Measurements from ENCODE around the gene PTPRT.

The PTPRT gene

GRCh38 chr20:43028470-43028869 is 161.2 kb downstream of the PTPRT start:
- no peak for DNase-seq (ENCODE audit: low read depth in 2 of 3, low spot score in 2 of 3)

- no peak for DNase-seq (ENCODE audit: low read depth in 2 of 3, low spot score in 2 of 3)
Measured at GRCh38 chr20:43023836-43024235, 165.9 kb downstream of the PTPRT start.

- DNase-seq (ENCODE audit: low read depth in 2 of 3, low spot score in 2 of 3) = no peak
Measured at GRCh38 chr20:43022568-43022967, 167.1 kb downstream of the PTPRT start.

GRCh38 chr20:43022081-43022480 is 167.6 kb downstream of the PTPRT start:
- DNase-seq (ENCODE audit: low read depth in 2 of 3, low spot score in 2 of 3) = no peak

GRCh38 chr20:43017241-43018030 is 172.3 kb downstream of the PTPRT start:
- DNase-seq (ENCODE audit: low read depth in 2 of 3, low spot score in 2 of 3) = no peak

GRCh38 chr20:43016257-43016656 is 173.4 kb downstream of the PTPRT start:
- DNase-seq (ENCODE audit: low read depth in 2 of 3, low spot score in 2 of 3) = no peak

- no peak for DNase-seq (ENCODE audit: low read depth in 2 of 3, low spot score in 2 of 3)
Measured at GRCh38 chr20:43015566-43015965, 174.1 kb downstream of the PTPRT start.

DNA sequence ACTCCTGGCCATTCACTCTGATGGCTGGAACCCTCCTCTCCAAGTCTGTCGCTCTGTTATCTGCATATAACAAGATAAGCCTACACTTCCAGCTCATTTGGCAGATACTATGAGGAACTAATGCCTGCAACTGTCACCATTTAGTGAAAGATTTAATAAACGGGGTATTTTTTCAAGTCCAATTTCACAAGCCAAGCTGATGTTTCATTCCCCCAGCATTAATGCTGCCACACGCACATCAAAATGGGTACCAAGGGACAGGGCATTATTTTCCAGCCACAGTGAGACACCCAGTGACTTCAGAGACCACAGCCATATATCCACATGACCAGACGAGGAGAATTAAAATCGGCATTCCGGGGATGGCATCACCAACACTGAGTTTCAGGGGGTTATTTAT is 175.5 kb downstream of the PTPRT start:
- DNase-seq (ENCODE audit: low read depth in 2 of 3, low spot score in 2 of 3) = no peak

DNA sequence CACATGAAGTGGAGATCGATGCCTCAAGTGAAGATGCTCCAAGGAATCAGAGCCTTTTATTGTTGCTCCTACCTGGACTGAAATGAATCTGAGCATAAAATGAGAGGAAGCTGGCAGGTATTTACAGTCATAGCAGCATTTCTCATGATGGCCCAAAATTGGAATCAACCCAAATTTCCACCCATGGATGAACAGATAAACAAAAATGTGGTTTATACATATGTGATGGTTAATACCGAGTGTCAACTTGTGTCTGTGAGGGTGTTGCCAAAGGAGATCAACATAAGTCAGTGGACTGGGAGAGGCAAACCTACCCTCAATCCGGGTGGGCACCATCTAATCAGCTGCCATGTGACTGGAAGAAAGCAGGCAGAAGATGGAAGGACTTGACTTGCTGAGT is 178.2 kb downstream of the PTPRT start:
- no peak for DNase-seq (ENCODE audit: low read depth in 2 of 3, low spot score in 2 of 3)

DNA sequence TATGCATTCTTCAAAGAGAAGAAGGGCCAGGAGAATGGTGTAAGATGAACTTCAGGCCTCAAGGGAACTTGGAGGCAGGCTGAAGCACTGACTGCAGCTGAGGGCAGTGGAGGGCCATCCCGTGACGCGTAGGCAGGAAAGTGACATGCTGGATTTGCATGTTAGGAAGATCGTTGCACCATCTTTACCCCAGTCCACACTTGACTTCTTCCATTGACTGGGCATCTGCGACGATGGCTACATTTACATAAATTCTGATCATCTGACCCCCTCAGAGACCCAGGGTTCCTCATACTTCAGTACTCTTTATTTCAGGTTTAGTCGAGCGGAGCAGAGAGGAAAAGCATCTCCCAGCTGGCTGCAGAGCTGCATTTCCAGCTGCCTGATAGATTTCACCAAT is 180.2 kb downstream of the PTPRT start:
- DNase-seq (ENCODE audit: low read depth in 2 of 3, low spot score in 2 of 3) = no peak

DNA sequence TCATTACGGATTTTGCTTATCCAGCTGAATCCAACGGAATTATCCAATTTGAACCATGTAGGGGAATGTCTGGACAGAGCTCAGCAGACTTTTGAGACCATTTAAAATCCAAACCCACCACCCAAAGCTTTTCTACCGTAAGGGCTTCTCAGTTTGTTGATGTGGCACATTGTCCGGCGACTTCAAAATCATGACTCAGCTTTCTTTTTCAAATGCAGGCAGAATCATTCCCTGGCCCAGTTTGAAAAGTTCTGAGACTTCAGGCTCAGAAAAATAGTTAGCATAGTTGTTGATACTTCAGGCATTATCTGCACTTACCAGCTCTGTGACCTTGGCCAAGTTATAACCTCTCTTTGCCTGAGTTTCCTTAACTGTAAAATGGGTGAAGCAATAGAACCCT is 182.2 kb downstream of the PTPRT start:
- DNase-seq (ENCODE audit: low read depth in 2 of 3, low spot score in 2 of 3) = no peak

DNA sequence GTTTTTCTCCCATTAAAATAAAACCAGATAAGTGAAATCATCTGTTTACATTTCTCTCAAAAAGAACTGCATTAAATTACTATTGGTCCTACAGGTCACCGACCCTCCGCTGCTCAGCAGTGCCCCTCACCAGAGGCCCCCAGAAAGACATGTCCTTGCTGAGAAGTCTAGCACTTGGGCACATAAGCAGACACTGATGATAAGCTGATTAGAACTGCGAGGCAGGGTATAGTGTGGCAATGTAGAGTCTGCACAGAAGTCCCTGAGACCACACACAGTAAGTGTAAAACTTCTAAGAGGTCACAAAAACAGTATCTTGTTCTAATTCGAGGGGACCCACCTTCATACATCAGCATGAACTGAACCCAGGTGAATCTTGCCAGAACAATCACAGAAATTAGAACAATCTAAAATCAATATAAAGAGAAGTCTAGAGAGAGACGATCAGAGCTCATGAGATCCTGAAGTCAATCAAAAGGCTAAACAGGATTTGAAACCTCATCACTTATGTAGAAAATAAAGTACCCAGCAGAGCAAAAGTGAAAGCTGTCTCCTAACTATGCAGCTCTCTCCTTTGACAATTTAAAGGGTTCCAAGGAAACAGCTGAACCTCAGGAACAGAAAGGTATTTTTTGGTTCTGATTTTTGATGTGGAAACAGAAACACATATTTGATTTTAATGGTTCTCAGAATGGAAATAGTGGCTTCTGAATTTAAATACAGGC is 182.9 kb downstream of the PTPRT start:
- no peak for DNase-seq (ENCODE audit: low read depth in 2 of 3, low spot score in 2 of 3)

- DNase-seq (ENCODE audit: low read depth in 2 of 3, low spot score in 2 of 3) = no peak
Measured at GRCh38 chr20:43003318-43003944, 186.3 kb downstream of the PTPRT start.

DNA sequence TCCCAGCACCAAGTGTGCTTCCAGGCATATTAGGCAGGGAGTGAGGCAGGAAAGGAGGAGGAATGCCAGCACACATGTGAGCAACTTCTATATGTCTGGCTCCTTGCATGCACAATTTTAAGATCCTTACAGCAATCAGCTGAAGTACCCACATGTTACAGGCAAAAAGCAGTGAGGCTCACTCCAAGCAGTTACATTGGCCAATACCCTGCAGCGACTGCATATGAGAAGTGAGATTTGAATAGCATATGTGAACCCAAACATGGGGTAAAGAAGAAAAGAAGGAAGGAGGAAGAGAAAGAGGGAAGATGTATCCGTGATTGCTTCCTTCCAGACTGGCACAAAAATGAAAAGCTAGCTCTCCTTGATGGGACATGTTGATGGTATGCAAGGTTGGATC is 193.6 kb downstream of the PTPRT start:
- DNase-seq (ENCODE audit: low read depth in 2 of 3, low spot score in 2 of 3) = no peak

DNA sequence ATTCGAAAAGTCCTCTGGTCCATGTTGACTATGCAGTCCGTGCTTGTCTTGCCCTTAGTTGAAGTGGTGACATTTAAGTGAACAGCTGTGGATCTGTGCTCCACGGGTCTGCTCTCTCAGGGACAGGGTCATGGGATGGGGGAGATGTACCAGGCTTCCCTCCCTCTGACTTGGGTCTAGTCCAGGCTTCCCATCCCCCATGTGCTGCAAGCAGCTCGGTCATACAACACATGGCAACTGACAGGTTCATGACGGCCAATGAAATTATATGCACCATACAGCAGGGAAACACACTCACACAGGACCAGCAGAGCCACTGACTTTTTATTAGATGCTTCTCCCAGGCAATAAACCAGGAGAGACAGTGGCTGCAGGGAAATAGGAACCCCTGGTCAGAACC is 201.4 kb downstream of the PTPRT start:
- no peak for DNase-seq (ENCODE audit: low read depth in 2 of 3, low spot score in 2 of 3)

DNA sequence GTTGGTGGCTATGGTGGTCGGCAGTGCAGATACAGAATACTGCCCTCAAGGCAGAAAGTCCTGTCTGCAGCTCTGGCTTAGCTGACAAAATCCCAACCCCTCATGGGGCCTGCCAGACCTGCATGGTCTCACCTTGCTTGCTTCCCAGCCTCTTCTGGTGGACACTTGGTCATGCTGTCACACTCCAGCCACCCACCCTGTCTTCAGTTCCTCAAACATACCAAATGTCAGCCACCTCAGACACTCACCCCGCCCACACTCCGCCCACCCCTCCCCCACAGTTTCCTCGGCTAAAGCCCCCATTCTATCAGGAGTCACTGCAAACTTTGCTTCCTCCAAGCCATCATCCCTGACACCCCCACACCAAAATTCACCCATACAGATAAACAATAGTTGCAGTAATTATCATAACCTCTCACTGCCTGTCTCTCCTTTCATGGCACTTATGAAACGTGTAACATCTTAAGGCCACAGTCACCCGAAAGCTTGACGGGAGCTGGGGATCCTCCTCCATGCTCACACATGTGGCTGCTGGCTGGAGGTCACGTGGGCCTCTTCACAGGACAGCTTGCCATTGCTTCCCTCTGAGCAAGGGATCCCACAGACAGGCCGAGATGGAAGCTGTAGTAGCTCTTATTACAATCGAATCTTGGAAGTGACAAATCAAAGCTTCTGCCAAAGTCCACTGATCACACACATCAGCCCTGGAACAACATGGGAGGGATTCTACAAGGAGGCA is 202.2 kb downstream of the PTPRT start:
- no peak for DNase-seq (ENCODE audit: low read depth in 2 of 3, low spot score in 2 of 3)

GRCh38 chr20:42986143-42986773 is 203.4 kb downstream of the PTPRT start:
- no peak for DNase-seq (ENCODE audit: low read depth in 2 of 3, low spot score in 2 of 3)

GRCh38 chr20:42985628-42986027 is 204.1 kb downstream of the PTPRT start:
- no peak for DNase-seq (ENCODE audit: low read depth in 2 of 3, low spot score in 2 of 3)

- DNase-seq (ENCODE audit: low read depth in 2 of 3, low spot score in 2 of 3) = no peak
Measured at GRCh38 chr20:42982218-42982617, 207.5 kb downstream of the PTPRT start.

DNA sequence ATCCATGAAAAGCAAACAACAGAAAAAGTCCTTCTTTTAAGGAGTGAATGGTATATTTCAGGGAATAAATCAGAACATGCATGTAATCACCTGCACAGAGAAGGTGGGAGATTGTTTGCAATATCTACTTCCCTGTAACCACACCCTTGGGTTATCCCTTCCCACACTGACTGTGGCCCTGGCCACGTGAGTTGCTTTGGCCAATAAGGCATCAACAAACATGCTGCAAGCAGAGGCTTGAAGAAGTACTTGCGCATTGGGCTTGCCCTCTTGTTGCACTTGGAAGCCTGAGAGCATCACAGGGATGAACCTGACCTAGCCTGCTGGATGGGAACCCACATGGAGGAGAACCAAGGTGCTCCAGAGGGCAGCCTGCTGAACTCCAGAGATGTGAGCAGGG is 208.5 kb downstream of the PTPRT start:
- DNase-seq (ENCODE audit: low read depth in 2 of 3, low spot score in 2 of 3) = no peak

- no peak for DNase-seq (ENCODE audit: low read depth in 2 of 3, low spot score in 2 of 3)
Measured at GRCh38 chr20:42979720-42980119, 210.0 kb downstream of the PTPRT start.

Data from activated CD8-positive, alpha-beta memory T cell treated with anti-CD3 and anti-CD28 coated beads for 48 hours (primary cell).